Femur (tissue), 1 donor: ENCODE measurements around the gene HS3ST2.
"Not testable (repeated sequence)": the region's sequence is repeated elsewhere in the genome, so short reads cannot be mapped to it uniquely, and the experiment has no call there.

Experiments used
- DNase-seq: peaks from one replicate; pipeline ENCODE4 v3.0.0-alpha.2; 2017

Gene HS3ST2

DNA sequence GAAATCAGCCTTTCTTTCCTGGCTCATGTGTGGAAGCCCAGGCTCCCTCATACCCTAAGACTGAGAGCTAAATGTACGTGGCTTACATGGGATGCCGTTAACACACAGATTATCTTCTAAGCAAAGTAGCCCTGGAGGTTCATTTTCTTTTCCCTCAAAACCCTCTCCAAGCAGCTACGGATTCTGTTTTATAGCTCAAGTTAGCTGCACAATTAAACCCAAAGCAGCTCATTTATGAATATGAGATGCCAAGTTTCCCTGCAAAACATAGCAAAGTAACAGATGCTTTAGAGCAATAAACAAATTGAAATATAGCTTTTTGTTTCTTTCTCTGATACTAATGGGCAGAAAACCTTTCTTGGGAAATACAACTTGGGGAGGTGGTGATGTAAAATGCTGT lies 72.0 kb downstream of the HS3ST2 start:
- no peak for DNase-seq

DNA sequence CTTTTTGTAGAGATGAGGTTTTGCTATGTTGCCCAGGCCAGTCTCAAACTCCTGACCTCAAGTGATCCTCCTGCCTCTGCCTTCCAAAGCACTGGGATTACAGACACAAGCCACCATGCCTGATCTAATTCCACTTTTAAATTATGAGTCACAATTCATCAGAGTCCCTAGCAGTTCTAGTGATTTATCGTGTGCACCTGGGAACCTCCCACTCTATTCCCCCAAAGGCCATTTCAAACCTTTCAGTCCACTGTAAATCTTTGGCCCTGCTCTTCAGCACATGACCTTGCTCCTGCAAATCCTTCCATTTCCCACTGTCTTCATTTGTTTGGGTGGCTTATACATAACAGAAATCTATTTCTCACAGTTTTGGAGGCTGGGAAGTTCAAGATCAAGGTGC lies 73.0 kb downstream of the HS3ST2 start:
- DNase-seq = no peak

DNA sequence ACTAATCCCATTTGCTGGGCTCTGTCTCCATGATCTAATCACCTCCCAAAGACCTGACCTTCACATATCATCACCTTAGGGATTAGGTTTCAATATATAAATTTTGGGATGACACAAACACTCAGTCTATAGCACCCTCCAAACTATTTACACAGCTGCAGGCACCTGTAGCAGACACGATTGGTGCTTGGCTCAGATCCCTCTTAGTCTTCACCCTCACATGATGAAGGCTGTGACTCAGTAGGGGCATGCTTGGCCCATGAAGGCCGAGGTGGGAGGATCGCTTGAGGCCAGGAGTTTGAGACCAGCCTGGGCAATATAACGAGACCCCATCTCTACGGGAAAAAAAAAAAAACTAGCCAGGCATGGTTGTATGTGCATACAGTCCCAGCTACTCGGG lies 73.5 kb downstream of the HS3ST2 start:
- no peak for DNase-seq

DNA sequence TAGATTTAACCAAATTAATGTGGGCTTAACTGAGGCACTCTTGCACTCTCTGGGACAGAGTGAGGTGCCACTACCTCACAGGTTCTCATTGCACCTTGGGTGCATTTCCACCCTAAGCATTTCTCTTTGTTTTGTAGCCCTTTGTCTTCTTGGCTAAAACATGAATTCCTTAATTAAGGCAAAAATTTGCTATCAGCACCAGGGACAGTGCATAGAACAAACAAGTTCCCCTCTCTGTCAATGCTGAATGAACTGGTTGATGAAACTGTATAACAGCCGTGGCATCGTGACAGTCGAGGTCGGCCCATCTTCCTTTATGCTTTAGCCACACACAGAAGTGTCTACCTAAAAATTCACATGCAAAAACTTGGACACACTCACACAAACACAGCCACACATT lies 74.8 kb downstream of the HS3ST2 start:
- no peak for DNase-seq

DNA sequence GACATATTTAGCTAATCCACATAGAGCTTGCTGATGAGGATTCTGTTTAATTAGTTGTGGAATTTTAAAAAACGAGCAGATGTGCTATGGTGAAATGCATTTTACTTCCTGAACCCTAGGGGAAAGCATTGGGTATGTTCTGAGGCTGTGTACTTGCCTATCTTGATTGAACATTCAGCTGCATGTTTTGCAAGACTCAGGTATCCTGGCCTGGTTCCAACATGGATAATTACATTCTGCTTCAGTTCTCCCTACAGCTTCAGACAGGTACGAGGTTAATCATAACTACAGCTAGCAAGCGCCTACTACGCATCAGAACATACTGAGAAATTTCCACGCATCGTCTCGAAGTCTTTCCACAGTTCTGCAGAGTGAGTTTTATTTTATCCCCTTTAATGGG lies 77.0 kb downstream of the HS3ST2 start:
- no peak for DNase-seq

DNA sequence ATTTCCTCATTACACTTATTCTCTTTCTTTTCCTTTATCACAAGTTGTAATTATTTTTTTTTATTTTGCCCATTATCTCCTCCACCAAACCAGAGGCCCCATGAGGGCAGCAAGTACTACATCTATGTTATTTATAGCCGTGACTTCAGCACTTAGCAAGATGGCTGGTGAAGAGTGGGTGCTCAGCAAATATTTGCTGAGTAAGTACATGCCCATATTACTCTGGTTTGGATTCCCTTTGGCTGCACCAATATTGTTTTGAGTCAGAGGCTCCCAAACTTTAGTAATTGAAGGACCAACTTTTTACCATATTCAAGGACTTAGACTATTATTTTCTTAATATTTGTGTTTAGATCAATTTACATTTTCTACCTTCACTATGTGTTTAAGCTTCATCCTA lies 83.2 kb downstream of the HS3ST2 start:
- DNase-seq = no peak

DNA sequence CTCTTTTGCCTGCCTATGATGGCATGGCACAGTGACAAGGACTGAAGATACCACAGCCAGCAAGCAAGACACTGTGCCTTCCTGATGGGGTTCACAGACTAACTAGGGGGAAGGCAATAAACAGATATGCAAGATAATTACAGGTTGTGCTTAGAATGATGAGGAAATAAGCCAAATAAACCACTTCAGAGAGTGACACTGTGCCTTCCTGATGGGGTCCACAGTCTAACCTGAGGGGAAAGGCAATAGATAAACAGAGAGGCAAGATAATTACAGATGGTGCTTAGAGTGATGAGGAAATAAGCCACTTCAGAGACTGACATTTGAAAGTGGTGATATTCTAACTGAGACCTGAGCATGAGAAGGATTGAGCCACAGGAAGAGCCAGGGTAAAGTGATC lies 84.2 kb downstream of the HS3ST2 start:
- DNase-seq = no peak

DNA sequence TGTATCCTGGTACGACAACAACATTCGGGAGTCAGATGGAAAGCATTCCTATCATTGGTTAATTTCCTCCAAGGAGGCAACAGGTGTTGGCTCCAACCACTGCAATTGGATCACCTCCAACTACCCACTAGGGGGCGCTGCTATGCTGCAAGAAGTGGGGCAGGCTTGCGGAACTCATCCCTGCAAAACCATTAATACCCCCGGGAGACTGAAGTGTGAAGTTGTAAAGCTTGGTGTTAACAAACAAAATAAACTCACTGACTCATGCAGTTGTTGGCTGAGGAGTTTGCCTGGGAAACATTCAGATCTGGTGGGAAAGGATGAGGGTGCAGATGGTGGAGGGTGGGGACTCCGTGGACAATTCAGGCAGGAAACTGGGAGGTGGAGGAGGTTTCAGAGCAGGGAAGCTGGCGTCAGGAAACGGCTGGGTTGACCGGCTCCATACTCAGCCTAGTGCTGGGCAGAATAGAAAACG lies 84.9 kb downstream of the HS3ST2 start:
- DNase-seq = peak; percentile 53

DNA sequence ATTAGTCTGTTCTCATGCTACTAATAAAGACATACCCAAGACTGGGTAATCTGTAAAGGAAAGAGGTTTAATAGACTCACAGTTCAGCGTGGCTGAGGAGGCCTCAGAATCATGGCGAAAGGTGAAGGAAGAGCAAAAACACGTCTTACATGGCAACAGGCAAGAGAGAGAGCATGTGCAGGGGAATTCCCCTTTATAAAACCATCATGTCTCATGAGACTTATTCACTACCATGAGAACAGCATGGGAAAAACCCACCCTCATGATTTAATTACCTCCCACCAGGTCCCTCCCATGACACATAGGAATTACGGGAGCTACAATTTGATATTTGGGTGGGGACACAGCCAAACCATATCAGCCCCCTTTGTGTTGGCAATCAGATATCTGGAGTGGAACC lies 85.6 kb downstream of the HS3ST2 start:
- not testable (repeated sequence) for DNase-seq

DNA sequence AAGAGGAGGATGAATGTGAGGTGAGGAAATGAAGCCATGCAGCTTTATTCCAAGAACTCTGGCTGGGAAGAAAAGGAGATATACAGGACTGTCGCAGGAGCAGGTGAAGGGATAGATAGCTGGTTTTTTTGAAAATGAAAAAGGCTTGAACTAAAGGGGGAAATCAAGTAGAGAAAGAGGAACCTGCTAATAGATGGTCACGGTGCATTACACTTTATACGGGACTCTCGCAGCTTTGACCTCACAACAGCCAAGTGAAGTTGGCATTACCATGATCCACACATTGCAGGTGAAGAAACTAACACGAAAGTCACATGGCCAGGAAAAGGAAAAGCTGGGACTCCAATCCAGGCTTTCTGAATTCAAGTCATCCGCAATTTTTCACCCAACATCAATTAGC lies 86.9 kb downstream of the HS3ST2 start:
- no peak for DNase-seq

DNA sequence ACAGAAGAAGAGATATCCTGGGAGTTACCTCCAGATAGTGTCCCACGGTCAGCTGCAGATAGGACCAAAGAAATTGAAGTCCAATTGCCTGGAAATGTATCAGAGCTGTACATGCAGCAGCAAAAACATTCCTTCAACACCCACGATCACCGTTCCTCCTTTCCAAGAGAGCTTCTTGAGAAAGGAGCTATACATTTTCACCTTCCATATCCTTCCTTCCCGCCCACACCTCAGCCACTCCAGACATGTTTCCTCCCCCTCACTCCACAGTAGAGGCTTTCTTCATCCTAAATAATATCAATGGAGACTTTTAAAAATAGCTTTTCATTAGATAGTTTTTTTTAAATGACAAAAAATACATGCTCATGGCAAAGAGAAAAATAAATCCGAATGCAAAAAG lies 87.6 kb downstream of the HS3ST2 start:
- no peak for DNase-seq

DNA sequence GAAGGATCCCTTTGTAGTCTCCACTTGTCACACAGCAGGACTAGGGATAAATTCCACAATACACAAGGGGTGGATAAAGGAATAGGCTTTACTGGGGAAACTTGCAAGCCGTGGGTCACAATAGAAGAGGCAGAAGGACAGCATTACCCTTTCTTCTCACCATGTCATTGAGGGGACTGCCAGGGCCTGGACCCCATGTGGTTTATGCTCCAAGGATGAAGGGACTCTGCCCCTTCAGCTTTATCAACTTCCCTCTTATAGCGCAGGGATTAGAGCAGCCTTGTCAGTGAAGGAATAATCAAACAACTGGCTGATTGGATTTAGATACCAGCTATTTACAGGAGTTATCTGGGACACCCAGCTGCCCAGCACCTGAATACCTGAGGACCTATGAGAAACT lies 89.8 kb downstream of the HS3ST2 start:
- DNase-seq = no peak

DNA sequence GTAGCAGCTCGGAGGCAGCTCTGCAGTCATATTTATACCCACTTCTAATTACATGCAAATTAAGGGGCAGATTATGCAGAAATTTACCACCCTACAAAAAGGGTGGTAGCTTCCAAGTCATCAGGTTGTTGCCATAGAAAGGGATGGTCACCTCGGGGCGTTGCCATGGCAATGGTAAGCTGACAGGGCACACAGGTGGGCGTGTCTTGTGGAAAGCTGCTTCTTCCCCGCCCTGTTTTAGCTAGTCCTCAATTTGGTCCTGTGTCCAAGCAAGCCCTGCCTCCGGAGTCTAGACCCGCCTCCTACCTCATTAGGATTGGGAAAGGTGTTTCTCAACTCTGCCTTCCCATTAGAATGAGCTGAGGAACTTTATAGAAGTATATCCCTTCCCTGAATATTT lies 98.7 kb downstream of the HS3ST2 start:
- no peak for DNase-seq

DNA sequence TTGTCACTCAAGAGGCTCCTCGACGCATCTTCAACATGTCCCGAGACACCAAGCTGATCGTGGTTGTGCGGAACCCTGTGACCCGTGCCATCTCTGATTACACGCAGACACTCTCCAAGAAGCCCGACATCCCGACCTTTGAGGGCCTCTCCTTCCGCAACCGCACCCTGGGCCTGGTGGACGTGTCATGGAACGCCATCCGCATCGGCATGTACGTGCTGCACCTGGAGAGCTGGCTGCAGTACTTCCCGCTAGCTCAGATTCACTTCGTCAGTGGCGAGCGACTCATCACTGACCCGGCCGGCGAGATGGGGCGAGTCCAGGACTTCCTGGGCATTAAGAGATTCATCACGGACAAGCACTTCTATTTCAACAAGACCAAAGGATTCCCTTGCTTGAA lies 101.0 kb downstream of the HS3ST2 start:
- no peak for DNase-seq

DNA sequence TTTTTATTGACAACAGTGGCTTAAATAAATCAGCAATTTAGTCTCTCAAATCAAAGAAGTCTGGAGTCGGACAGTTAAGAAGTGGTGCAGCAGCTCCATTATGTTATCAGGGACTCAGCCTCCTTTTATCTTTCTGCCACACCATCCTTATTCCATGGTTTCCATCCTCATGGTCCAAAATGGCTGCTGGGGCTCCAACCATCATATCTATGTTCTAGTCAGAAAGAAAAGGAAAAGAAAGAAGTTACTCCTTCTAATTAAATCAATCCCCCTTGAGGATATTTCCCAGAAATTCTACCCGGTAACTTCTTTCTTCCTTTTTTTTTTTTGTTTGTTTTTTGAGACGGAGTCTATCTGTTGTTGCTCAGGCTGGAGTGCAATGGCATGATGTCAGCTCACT lies 109.5 kb downstream of the HS3ST2 start:
- no peak for DNase-seq

DNA sequence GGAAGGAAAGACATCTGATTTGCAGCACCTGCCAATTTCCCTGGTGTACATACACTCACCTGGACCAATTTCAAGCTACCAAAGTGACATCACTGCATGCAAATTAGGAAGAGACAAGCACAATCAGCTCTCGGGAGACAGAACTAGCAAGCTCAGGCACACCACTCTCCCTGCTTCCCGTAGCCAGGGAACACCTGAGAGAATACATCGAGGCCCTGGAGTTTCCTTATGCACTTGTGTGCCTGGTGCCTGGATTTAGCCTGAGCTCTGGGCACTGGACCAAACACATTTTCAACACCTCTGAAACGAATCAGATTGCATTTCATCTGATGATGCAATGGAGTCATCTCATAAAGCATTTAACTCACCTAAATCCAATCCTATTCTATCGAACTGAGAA lies 110.5 kb downstream of the HS3ST2 start:
- no peak for DNase-seq

DNA sequence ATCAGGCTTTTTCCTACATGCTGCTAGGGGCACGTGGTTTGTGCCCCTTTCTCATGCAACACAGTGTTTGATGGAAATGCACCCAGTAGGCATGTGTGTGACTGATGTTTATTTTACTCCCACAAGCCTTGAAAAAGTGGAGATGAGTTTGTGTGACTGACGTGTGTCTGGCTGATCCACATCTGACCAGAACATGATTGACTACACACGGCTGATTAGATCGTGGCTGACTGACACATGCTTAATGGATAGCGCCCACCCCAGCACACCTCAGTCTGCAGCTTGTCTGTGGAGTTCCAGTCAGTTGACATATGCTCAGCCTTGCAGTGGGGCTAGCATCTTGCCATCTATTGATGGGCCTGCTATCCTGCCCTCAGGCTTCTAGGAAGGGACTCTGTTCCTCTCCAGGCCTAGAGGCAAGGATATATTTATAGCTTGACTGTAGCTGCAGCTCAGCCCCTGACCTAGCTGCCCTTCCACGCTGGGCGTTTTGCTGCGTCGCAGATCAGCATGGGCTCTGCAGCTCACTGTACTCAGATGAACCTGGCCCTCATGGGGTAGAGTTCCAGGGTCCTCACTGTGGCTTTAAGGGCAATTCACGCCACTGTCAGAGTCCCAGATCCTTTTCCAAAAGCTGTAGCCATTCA lies 112.3 kb downstream of the HS3ST2 start:
- DNase-seq = no peak

DNA sequence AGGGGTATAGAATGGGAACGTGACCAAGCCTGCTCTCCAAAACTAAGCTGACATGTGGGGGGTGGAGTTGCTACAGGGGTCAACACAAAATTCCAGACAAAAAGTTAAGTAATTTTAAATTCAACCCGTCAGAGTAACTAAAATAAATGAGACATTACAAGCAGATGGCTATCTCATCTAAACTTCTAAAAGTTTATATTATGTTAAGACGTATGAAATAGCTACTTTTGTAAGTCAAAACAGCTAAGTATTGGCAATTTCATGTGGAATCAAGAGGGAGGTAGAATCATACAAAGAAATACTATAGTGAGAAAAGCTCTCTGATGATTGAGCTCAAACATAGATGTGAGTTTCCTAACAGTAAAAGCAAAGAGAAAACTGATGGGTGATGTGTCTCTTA lies 113.3 kb downstream of the HS3ST2 start:
- no peak for DNase-seq

DNA sequence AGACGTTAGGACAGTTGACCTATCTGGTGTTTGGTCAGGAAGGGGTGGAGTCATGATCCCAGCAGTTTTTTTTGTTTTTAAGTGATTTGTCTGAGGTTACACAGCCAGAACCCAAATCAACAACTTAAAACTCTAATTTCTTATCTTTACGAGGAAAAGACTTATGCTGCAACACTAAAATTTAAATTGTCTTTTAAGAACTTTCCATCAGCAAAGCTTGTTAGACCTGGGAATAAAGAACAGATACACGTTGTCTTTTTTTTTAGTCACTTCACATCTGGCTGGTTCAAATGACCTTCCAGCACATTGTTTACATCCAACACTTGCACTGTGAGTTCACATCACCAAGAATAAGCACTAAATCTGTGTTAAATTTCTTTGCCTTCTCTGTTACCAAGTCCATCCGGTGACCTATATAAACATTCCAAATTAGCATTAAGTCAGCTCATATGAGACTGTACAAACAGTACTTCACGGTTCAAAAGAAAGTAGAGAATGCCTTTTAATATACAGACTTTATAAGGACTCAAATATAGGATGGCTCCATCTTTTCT lies 115.0 kb downstream of the HS3ST2 start:
- no peak for DNase-seq

DNA sequence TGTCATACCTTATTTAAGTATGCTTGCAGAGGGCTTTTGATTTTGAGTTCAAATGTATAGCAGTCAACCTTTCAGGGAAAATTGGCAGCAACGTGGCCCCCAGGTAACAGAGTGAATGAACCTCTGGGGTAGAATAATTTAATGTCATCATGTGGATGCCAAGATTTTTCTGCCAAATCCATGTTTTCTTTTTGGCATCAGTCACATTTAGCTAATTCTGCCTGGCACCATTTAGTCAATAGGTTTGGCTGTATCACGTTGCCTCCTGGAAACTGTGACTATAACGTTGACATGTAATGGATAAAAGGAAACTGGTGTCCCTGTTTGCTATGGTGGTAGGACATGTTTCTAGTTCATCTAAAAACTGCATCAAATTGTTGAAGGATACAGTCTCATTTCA lies 115.5 kb downstream of the HS3ST2 start:
- DNase-seq = no peak

DNA sequence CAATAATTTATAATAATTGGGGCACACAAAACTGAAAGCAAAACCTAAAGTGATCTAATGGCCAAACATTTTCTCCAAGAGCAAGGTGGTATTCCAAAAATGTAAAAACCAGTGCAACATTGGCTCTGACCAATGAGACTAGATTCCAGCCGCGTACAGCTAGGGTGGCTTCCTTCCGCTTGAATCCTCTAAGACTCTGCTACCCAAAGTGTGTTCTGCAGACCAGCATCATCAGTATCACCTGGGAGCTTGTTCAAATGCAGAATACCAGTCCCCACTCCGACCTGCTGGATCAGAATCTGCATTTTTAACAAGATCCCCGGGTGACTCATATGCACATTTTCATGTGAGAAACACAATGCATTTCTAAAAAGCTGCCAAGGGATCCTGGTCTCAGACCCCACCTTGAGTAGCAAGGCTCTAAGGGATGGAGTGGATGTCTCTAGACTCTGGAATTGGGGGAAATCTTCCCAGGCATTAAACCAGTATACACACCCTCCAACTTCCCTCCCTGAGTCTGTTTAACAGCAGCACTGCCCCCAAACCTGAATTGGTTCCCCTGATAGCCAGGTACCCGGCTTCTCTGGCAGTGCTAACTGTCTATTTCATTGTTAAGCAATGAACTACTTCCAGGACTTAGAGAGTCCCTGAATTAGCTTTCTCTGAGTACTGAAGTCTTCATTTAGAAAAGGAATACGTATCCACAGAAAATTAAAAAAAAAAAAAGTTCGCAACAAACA lies 118.2 kb downstream of the HS3ST2 start:
- DNase-seq = no peak

DNA sequence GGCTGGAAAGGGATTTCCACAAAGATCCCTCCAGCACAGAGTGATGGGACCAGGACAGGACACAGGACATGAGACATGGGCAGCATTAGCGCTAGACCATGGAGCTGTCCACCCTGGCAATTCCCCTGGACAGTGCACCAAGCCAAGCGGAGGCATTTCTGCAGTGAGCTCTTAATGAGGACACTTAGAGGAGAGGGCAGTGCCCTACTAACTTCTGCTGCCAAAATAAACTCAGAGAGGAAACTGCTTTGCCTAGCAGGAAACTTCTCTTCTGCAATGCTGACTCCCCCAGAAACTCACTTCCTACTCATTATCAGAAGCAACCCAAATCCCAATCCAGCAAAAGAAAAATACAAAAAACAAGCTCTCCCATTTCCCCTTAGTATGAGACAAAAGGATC lies 119.2 kb downstream of the HS3ST2 start:
- DNase-seq = no peak

DNA sequence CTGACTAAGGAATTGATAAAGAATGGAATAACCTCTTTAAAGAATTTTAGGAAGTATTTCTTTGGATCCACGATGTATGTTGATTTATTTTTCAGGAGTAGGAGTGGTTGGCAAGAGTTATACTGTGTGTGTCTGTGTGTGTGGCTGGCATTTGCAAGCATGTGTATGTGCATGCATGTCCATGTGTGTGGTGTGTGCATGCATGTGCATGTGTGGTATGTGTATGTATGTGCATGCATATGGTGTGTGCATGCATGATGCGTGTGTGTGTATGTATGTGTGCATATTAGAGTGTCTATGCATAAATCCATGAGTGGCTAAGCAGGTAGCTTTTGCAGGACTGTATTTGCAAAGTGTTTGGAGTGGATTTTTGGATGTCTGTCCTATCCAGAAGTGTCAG lies 120.8 kb downstream of the HS3ST2 start:
- no peak for DNase-seq

DNA sequence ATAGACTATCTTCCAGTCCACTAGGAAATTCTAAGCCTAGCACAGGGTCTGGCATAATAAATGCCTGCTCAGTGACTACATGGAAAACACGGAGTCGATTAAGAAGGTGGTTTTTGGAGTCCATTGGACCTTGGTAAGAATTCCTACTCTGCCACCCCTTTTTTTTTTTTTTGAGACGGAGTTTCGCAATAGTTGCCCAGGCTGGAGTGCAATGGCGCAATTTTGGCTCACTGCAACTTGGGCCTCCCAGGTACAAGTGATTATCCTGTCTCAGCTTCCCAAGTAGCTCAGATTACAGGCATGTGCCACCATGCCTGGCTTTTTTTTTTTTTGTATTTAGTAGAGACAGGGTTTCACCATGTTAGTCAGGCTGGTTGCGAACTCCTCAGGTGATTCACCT lies 123.2 kb downstream of the HS3ST2 start:
- DNase-seq = no peak

DNA sequence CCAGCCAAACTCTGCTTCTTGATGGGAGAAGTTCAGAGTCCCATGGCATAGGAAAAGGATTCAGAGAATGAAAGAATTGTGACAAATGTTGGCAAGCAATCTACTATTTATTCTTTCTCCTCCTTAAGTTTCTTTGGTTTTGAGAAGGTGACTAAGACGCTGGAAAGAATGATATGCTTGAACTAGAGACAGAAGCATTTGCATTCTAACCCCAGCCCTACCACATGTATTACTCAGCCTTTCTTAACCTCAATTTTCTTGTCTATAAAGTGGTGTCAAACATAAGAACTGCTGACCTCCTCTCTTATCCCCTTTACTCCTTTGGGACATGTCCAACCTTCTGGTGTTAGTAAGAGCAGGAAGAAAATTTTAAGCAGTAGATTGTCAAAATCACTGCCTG lies 124.7 kb downstream of the HS3ST2 start:
- no peak for DNase-seq
